Right lobe of liver (tissue), 4 donors: Measurements from ENCODE around the gene C11orf98.

Source experiments
- CTCF ChIP-seq, 4 donors: fragments of 200-600 bp in 3 of 4; fragments of 450-650 bp in 1 of 4; IDR thresholded peaks; one replicate each; pipeline versions ENCODE4 v1.5.1 to v1.8.0; 2016 to 2022; ENCODE audit warnings: antibody characterized with exemption in 4 of 4, mild to moderate bottlenecking in 2 of 4
- POLR2A ChIP-seq: fragments of 450-650 bp; IDR thresholded peaks from one replicate; pipeline ENCODE4 v1.6.1; 2017; ENCODE audit warnings: antibody characterized with exemption, mild to moderate bottlenecking
- donor health status: DM: no; HTN: no; CAD: no.
- donor health status: DM: no; HTN: no; CAD: no.
- donor health status: DM: no; HTN: yes; CAD: no.

GRCh38 chr11:62689421-62690183 lies 24.6 kb upstream of the C11orf98 start, which contains the start of gene LRRN4CL:
- TF ChIP-seq CTCF (IDR thresholded peaks at IDR 0.05) (no peak), POLR2A (no peak)
